Cerebellar nuclear complex (tissue), 1 donor: ENCODE measurements around the gene ARHGAP26.

ENCODE experiments used
- DNase-seq, 2 experiments: peaks; one replicate each; lab custom pipeline; 2025; lab: John Stamatoyannopoulos, UW

ARHGAP26 gene

DNA sequence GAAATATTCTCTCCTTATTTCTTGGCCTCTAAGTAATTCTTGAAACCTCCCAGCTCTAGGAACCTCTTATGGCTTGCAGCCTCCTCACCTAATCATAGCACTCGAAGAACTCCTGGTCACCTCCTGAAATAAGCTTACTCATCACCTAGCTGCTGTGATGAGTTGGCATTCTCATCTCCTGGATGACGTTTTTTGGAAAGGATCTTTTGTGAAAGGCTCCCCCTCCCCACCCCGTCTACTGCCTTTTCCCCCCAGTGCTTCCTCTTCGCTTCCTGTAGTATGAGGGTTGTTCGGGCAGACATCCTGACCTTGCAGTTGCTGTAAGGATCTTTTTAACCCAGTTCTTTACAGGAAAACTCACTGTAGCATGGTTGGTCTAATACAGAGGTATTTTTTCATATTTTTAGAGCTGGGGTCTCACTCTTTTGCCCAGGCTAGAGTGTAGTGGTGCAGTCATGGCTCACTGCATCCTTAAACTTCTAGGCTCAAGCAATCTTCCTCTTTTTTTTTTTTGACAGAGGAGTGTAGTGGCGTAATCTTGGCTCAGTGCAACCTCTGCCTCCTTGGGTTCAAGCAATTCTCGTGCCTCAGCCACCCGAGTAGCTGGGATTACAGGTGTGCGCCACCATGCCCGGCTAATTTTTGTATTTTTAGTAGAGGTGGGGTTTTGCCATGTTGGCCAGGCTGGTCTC lies 41.8 kb downstream of the ARHGAP26 start:
- no peak for DNase-seq

DNA sequence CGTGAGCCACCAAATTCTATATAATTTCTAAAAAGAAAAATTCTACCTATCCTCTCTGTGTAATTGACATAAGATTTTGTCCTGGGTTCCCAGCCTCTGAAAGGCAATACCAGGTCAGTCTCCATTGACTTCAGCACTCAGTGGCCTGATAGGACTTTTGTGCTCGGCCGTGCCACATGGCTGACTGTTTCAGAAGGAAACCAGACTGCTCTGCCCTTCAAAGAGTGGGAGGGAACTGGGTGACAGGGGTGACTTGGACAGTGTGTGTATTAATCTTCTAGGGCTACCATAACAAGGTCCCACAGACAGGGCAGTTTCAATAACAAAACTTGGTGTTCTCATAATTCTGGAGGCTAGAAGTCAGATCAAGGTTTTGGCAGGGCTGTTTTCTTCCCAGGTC lies 43.0 kb downstream of the ARHGAP26 start:
- no peak for DNase-seq

DNA sequence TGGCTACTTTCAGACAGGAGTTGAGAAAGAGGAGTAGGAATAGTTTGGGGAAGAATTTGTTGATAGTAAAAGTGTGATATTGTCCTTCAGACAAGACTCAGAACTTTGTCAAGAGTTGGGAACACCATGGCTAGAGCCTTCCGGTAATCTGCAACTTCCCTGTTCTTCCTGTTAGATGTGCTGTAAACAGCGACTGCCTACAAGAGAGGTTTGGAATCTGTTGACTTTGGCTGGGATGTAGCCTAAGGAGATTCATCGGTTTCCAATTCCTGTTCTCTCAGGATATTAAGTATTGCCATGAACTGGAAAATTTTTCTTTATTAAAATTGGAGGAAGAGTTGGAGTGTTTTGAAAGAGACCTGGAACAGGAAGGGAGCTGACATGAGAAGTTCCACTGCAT lies 43.9 kb downstream of the ARHGAP26 start:
- DNase-seq, result no peak

DNA sequence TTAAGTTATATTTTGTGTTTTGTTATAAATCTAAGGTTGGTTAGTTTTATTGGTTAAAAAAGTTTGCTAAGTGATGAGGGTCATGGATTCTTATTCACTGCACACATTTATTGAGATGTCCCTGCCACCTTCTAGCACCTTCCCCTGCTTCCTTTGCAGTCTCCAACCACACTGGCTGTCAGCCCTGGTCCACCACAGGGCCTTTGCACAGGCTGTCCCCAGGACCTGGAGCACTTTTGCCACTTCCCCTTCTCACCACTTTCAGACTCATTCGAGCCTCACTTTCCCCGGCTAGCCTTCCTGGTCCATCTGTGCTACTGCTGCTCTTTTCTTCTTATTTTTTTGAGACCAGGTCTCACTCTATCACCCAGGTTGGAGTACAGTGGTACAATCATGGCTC lies 45.3 kb downstream of the ARHGAP26 start:
- no peak for DNase-seq

DNA sequence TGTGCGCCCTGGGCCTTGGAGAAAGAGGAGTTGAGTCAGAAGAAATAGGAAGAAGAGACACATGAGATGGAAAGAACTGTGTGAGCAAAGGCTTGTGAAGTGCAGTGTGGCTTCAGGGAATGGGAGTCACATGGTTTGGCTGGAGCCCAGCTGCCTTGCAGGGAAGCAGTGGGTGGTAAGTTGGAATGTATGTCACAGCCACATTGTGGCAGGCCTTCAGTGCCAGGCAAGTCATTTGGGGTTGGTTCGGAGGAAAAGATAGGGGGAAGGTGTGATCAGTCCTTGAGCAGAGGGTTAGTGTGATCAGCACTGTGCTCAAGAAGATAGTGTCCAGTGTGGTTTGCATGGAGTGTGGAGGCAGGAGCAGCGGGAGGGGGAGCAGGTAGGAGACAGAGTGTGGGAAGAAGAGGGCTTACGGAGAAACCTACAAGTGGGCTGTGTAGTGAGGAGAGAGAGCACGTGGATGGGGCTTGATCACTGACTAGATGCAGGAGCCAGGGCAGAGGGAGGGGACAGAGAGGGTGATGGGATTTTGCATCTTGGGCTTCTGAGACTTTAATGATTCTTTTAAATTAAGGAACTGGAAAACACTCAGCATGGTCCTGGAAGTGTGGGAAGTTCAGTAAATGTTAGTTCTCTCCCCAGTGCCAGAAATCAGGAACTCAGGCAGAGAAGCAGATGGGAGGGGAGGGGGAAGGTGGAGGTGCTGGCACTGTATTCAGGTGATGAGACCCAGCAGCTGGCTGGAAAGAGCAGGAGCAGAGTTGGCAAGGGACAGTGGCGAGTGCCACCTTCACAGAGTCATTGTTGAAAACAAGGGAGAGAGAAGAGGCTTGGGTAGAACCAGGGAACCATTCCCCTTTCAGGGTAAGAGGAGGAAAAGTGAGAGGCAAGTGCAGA lies 46.6 kb downstream of the ARHGAP26 start:
- peak; percentile 18 to 33 for DNase-seq

DNA sequence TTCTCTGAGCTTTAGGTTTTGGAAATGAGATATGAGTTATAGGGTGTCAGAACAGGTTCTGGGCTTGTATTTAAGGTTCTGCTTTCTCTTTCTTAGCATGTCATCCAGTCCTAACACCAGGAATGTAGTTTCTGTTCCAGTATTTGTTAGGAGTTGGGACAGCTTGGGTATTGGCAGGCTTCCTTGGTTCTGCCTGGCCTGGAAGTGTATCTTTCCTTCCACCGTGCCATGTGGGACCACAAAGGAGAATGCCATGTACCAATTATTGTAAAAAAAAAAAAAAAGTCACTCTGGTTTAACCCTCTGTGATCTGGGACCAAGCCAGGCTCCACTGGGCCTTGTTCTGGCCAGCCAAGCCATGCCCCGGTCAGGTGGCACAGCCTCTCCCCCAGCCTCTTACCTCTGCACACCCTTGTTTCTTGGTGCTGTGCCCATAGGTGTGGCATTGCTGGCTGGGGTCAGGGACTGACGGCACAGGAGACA lies 47.8 kb downstream of the ARHGAP26 start:
- DNase-seq, result no peak

DNA sequence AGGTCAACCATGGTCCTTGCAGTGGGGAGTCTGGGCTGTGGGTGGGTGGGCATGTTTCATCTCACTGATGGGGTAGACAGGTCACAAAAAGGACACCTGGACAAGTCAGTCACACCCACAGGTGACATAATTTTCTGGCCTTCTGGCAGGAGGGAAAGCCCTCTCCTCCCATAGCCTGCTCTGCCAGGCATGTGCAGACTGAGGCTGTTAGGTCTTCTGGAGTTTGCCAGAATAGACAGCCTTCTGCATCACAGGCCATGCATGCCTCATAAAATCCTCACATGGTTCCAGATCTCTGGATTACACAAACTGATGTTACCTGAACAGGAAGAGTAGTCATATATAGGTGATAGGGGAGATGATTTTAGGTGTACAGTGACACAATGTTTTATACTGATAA lies 49.1 kb downstream of the ARHGAP26 start:
- DNase-seq, result no peak

DNA sequence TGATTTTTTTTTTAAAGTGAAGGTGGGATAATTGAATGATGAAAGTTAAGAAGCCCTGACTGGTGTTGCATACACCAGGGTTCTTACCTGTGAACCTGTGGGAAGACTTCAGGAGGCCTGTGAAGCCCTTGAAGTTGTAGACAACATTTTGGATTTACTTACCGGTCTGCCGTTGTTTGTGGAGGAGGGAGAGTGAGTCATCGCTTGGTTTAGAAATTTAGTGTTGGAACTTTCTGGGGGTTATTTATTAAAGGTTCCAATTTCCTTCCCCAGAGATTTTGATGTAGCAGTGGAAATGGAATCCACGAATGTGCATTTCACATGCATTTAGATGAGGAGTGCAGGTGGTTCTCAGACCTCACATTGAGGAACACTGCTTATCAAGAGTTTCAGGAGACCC lies 49.6 kb downstream of the ARHGAP26 start:
- DNase-seq, result no peak

DNA sequence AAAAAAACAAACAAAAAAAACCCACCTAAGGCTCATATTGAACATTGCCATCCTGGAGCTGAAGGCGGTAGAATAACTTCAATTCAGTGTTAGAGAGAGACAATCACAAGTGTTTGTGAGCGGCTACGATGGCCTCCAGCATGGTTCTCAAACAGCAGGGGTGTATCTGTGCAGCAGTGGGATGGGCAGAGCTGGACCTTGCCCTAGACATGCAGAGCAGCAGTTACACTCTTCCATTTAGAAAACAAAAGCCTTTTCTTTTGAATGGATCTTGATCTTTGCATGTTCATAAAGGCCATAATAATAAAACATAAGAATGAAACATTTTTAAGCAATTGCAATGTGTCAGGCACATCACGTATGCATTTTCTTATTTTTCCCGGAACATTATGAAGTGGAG lies 50.3 kb downstream of the ARHGAP26 start:
- no peak for DNase-seq

DNA sequence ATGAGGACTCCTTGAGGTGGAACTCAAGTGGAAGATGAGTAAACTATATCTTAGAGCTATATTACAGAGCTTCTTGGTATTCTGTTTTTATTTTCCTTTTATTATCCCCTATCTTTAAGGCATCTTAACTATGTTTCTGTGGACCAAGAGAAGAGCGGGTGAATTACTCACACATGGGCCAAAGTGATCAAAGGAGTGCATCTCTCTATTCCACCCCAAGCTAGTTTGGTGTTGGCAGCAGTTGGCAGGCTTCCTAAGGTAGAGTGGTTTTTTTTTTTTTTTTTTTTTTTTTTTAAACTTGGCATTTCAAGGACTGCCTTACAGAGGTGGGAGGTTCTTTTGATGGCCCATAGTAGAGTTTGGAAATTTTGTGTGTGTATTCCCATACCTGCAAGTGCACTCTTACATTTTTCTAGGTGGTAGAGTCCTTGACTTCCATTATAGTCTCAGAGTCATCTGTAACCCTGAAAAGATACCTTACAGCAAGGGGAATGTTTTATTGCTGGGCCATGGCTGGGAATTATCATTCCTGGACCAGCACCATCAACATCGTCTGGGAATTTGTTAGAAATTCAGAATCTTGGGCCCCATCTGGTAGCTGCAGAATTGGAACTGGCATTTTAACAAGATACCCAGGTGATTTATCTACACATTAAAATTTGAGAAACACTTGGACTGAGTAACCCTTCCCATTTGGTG lies 51.0 kb downstream of the ARHGAP26 start:
- DNase-seq, result no peak

DNA sequence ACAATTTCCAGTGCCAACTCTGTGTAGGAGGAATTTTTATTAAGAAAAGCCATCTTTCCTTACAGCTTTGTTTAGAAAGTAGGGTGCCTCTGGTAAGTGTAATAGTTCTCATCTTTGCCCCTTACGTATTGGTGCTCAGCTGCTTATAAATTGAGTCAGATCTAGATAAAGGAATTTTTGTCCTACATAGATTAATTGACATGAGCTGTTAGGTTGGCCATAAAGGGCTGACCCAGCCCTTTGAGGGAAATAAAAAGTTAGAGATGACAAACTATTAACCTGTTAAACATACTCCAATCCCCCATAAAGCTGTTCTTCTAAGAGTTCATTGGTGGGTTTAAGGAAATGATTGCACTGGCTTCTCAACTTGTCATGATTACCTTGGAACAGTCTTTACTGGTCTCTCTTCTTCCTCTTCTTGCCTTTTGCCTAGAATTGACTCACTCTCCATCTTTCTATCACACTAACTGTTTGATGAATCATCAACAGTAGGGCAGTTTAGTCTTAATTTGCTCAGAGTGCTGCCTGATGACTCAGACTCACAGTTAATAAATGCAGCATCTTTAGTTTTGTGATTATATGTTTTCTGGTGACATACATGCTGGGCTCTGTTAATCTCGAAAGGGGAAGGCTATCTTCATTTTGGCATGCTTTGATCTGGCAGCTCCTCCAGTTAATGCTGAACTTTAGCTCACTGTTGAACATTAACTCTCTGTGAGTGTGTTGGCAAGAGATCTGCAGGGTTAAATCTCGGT lies 51.7 kb downstream of the ARHGAP26 start:
- no peak for DNase-seq

DNA sequence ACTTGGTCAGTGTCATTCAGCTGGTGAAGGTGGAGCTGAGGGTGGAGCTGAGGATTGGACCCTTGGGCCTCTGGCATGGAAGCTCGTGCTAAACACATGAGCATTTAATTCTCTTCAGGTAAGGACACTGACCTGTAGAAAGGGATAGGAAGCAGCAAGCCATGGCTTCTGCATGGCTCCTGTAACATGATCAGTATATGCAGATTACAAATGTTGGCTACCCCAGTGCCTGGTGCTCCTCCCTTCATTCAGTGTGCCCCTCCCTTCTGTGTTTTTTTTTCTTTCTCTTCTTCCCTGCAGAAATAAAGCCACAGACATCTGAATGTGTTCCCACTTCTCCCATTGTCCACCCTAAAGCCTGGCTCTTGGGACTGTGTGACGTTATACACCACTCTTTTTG lies 52.9 kb downstream of the ARHGAP26 start:
- DNase-seq, result no peak

DNA sequence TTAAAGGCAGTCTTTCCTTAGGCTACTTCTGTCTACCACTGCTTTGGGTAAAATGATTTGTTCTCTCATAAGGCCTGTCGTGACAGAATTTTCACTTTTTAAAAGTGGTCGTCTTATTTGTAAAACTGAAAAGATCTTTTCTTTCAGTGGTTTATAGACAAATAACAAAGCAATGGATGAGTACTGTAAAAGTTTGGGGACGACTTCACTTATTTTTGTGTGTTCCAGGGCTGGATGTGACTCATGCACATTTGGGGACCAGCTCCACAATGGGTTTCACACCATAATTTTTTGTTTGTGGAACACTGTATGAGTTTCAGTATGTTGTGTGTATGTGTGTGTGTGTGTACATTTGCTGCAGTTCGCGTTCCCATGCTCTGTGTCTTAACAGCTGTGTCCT lies 53.6 kb downstream of the ARHGAP26 start:
- no peak for DNase-seq

DNA sequence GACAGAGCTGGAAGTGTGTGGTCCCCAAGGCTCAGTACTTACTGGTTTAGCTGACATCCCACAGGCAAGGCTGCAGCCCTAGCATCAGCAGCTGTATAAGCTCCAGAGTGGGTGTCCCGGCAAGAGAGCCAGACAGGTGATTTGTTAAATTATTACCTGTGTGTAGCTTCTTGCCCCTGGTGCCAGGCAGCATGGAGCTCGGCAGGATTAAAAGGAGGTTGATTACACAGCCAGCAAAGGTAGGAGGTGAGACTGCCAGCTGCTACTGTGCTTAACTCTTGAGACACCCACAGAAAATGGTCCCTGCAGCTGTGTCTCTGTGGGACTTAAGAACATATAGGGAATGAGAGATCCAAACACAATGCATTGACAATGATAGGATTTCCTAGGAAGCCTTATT lies 54.2 kb downstream of the ARHGAP26 start:
- no peak for DNase-seq

DNA sequence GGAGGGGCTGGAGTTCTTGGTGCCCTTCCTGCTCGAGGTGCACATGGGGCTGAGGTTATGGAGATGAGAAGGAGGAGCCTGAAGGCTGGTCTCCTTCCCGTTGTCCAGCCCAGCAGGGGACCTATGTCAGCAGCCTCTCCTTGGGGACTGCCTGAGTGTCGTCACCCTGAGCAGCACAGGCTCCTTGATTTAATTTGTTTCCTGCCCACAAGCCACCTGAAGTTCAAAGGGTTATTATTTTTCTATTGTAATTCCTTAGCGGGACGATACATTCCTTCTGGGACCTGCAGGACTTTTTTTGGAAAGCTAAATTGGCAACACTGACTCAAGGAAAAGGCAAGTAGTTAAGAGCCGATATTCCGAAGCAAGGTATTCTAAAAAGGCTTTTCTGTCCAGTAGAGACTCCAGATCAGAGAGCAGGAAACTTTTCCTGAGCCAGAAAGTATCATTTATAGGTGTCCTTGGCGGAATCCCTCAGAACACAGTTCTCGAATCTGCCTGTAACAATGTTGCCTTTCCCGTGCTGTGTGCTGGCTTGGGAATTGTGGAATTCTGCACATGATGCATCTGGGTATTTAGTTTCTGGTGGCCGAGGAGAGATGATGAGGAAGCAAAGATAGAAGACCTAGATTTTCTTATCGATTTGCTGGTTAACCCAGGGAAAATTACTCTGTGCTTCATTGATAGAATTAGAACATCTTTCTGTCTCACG lies 55.4 kb downstream of the ARHGAP26 start:
- DNase-seq, result no peak

DNA sequence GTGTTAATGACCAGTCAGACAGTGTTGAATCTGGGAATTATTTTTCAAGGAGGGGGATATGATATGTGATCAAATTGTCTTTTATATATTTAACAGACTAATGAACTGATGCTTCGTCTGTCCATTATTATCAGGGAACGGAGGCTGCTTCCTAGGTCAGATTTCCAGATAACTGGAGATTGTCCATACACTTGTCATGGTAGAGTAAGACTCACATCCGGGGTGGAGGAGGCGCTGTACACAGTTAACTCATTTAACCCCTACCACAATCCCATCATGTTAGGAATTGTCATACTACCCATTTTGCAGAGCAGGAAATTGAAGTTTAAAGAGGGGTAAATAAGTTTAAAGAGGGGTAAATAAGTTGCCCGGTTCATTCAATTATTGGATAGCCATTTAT lies 55.9 kb downstream of the ARHGAP26 start:
- DNase-seq, result no peak

DNA sequence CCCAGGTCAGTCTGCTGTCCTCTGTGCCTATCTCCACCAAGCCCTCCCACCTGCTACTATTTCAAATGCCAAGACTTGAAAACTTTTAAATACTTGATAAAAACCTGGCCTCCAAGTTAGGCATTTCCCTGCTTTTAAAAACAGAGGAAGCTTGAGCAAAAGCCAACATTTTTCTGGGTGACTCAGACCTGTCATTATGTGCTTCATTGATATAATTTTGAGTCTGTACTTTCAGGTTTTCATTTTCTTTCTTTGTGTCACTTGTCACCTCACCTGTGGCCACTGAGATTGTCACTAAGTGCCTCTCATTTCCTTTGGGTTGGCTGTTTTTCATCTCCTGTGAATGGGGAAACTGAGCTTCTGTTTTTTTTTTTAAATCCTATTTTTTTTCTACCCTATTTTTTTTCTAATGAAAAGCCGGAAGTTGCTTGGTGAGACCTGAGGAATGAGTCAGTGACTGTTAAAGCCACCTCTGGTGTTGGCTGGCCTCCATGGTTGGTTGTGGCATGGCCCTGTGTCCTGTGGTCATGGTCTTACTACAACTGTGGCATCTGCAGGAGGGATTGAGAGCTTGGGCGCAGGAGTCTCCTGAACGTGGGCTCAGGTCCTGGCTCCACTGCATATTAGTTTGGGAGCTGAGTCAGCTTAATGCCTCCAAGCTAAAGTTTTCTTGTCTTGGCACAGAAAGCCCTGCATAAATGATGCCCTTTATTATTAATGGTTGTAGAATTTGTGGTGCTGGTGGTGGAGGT lies 56.7 kb downstream of the ARHGAP26 start:
- no peak for DNase-seq

DNA sequence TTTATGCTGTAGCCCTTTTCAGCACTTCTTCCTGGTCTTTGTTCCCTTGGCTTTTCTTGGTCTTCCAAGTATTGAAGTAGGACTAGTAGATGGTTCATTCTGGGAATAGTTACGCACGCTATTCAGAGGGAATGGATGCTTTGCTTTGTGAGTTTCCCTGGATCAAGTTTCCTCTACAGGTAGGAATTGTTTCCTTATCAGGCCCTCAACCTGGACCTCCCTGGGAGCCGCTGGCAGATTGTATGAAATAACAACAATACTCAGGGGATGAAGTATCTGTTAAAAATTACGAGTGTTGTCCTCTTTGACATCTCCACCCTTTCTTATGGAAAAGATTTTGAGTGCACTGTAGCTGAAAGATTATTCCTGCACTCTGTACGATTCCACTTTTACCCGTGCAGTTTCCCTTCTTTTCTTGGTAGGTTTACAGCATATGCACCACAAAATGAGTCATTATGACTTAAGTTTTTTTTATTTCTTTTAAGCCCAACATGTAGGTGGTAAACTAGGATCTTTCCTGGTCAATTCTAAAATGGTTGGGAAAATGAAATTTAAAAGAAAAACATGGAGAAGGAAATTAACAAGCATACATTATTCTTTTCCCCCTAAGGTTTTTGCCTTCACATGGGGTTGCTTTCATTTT lies 57.9 kb downstream of the ARHGAP26 start:
- no peak for DNase-seq

DNA sequence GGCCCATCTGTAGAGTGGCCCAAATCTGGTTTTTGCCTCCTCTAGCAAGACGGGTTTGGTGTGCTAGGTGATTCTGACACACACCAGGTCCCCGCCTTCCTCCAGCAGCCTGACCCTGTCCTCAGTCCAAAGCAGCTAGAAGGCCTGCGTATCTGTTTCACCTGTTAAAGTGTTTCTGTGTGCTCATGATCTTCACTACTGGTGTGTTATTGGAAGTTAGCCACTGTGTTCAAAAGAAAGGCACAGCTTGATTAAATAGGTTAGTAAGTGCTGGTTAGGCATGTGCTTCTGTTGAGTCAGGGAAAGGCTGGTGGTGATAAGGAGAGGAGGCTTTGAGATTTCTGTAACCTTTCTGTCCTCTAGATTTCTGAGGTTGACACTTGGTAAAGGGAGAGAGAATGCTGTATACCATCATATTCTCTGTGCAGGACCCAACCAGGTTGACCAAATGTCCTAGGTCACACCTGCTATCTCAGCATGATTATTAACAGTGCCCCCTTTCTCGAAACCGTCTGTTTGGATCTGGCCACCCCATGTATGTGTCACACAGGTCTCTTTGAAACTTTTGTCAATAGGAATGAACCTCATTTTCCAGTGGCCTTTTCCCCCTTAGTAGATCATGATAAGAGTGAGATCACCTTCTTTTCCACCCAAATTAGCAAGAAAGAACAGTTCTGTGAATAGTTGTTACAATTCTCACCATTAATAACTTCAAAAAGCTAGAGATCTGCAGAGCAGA lies 58.8 kb downstream of the ARHGAP26 start:
- no peak for DNase-seq
